ENCODE data around the gene TBL1X.

GRCh38 chrX:9510366-9510765 is 45.5 kb downstream of the TBL1X start:
- TF ChIP-seq CTCF (IDR thresholded peaks at IDR 0.05), result no peak
- TF ChIP-seq POLR2AphosphoS5 (IDR thresholded peaks at IDR 0.05), result no peak
- TF ChIP-seq POLR2A (IDR thresholded peaks at IDR 0.05), result no peak

Data from stomach (tissue), 4 donors.